Central memory CD8-positive, alpha-beta T cell (primary cell): ENCODE results near the gene PLXNA4.

ENCODE experiments used
- ATAC-seq: fragments of 150-1000 bp; cut with Tn5 transposase; replicated peaks from 2 replicates; pipeline ENCODE4 v1.10.0; 2022; ENCODE audit warnings: mild to moderate bottlenecking, moderate FRiP score, moderate number of reproducible peaks; ENCODE audit not compliant: poor library complexity, severe bottlenecking; ENCODE audit errors: extremely low read depth
- DNase-seq, 2 donors: peaks; one replicate each; pipeline ENCODE4 v3.0.0; 2021; ENCODE audit warnings: low spot score in 2 of 2
- H3K27ac Mint-ChIP-seq: one replicate; pipeline ENCODE4 v1.8.0; 2022; ENCODE audit warnings: low read depth, mild to moderate bottlenecking, moderate library complexity, mixed read lengths
- H3K27me3 Mint-ChIP-seq: one replicate; pipeline ENCODE4 v1.8.0; 2022; ENCODE audit warnings: mixed read lengths
- H3K36me3 Mint-ChIP-seq: one replicate; pipeline ENCODE4 v1.8.0; 2022; ENCODE audit warnings: mild to moderate bottlenecking, moderate library complexity, mixed read lengths; ENCODE audit not compliant: insufficient read depth
- H3K4me1 Mint-ChIP-seq: one replicate; pipeline ENCODE4 v1.8.0; 2022; ENCODE audit warnings: mixed read lengths
- H3K4me3 Mint-ChIP-seq: one replicate; pipeline ENCODE4 v1.8.0; 2022; ENCODE audit warnings: mild to moderate bottlenecking, moderate library complexity, mixed read lengths
- H3K9me3 Mint-ChIP-seq: one replicate; pipeline ENCODE4 v1.8.0; 2022; ENCODE audit warnings: mixed read lengths

PLXNA4 gene

DNA sequence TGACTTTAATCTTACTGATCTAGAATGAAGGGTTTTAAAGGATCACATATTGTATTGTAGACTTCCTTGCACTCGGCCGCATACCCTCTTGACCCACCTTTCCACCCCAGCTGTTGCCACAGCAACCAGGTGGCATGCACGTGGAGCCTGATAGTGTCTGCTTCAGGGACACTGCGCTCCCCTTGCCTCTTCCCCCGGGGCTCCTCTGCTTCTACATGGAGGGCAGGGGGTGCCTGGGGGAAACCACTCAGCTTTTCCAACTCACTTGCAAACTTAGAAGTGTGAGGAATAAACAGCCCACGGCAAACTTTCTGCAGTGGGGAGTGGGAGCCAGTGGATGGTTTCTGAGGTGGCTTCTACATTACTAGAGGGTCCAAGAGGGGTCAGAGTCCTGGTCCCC, 458.6 kb downstream of the PLXNA4 start:
- Mint-ChIP-seq H3K4me1 (no peaks in the 10 kb centered on the region), H3K27me3 (peaks cover 21% of the 10 kb centered on the region), H3K36me3 (no peaks in the 10 kb centered on the region), H3K9me3 (no peaks in the 10 kb centered on the region), H3K4me3 (no peak overlapping the region), H3K27ac (no peak overlapping the region)
- DNase-seq (no peak), ATAC-seq (no peak)

GRCh38 chr7:132117181-132117580, 459.1 kb downstream of the PLXNA4 start:
- DNase-seq (no peak), ATAC-seq (no peak)
- no peaks in the 10 kb centered on the region for H3K4me1 Mint-ChIP-seq
- no peak overlapping the region for H3K27ac Mint-ChIP-seq
- H3K36me3 Mint-ChIP-seq, result no peaks in the 10 kb centered on the region
- peaks cover 16% of the 10 kb centered on the region for H3K27me3 Mint-ChIP-seq
- no peaks in the 10 kb centered on the region for H3K9me3 Mint-ChIP-seq
- no peak overlapping the region for H3K4me3 Mint-ChIP-seq

DNA sequence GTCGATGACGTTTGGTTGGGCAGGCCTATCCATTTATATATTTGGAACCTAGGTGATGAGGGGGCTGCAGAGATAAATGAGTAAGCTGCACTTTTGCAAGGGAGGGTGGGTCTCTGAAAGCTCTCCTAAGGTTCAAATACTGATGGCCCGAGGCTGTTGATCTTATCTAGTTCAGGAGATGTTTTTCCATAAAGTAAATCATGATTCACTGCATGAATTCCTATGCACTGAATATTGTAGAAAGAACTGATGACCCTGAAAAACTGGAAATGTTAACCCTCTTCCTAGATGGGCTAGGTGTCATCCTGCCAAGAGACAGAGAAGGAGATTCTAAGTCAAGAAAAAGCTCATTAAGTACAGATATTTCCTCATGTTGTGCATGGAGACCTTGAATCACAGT, 459.9 kb downstream of the PLXNA4 start:
- H3K4me3 Mint-ChIP-seq, result no peak overlapping the region
- H3K27me3 Mint-ChIP-seq, result peaks cover 13% of the 10 kb centered on the region

DNA sequence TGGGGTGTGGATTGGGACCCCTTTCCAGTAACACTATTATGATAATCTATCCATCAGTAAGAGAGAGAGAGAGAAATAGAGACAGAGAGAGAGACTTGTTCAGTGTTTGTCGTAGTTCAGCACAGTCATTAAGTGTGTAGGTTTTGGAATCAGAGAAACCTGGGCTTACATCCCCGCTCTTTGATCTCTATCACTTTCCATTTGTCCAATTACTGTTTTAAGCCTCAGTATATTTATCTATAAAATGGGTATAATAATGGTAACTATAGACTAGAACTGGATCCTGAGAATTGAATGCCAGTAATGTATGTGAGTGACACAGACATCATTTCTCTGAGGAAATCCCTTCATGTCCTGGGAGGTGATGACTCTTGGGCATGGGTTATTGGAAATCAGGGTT, 460.5 kb downstream of the PLXNA4 start:
- ATAC-seq (no peak), DNase-seq (no peak)
- no peaks in the 10 kb centered on the region for H3K36me3 Mint-ChIP-seq
- H3K9me3 Mint-ChIP-seq, result no peaks in the 10 kb centered on the region
- peaks cover 13% of the 10 kb centered on the region for H3K27me3 Mint-ChIP-seq
- H3K4me1 Mint-ChIP-seq, result no peaks in the 10 kb centered on the region
- no peak overlapping the region for H3K27ac Mint-ChIP-seq
- H3K4me3 Mint-ChIP-seq, result no peak overlapping the region

More for the DNA sequence above, 459.9 kb downstream of the PLXNA4 start:
- no peaks in the 10 kb centered on the region for H3K36me3 Mint-ChIP-seq
- DNase-seq (no peak), ATAC-seq (no peak)
- no peak overlapping the region for H3K27ac Mint-ChIP-seq
- H3K4me1 Mint-ChIP-seq, result no peaks in the 10 kb centered on the region
- H3K9me3 Mint-ChIP-seq, result no peaks in the 10 kb centered on the region

- Mint-ChIP-seq H3K27me3 (peaks cover 13% of the 10 kb centered on the region), H3K9me3 (no peaks in the 10 kb centered on the region), H3K4me3 (no peak overlapping the region), H3K36me3 (no peaks in the 10 kb centered on the region), H3K4me1 (no peaks in the 10 kb centered on the region), H3K27ac (no peak overlapping the region)
- DNase-seq (no peak), ATAC-seq (no peak)
Measured at GRCh38 chr7:132115028-132115427, 461.2 kb downstream of the PLXNA4 start.

DNA sequence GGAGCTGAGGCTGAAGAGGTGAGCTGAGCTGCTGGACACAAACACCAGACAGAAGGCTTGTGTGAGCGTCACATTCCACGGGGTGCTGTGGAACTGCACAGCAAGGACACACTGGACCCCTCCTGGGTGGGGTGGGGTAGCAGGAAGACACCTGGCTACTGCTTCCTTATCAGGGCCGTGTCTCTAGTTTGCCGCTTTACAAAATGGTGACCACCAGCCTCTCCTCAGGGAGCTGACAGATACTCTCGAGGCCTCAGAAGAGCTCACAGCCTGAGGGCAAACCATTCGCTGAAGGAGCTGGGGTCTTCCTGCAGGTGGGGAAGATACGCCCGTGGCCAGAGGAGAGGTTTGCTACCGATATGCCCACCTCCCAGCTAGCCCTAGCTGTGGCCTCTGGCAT, 461.9 kb downstream of the PLXNA4 start:
- ATAC-seq, result no peak
- no peak for DNase-seq
- H3K27me3 Mint-ChIP-seq, result peaks cover 7% of the 10 kb centered on the region
- H3K36me3 Mint-ChIP-seq, result no peaks in the 10 kb centered on the region
- no peaks in the 10 kb centered on the region for H3K4me1 Mint-ChIP-seq
- H3K27ac Mint-ChIP-seq, result no peak overlapping the region
- H3K9me3 Mint-ChIP-seq, result no peaks in the 10 kb centered on the region
- H3K4me3 Mint-ChIP-seq, result no peak overlapping the region

- H3K27ac Mint-ChIP-seq, result no peak overlapping the region
- ATAC-seq (no peak), DNase-seq (no peak)
- no peak overlapping the region for H3K4me3 Mint-ChIP-seq
- H3K27me3 Mint-ChIP-seq, result peaks cover 5% of the 10 kb centered on the region
- no peaks in the 10 kb centered on the region for H3K4me1 Mint-ChIP-seq
- H3K36me3 Mint-ChIP-seq, result no peaks in the 10 kb centered on the region
- H3K9me3 Mint-ChIP-seq, result no peaks in the 10 kb centered on the region
Measured at GRCh38 chr7:132113536-132114371, 462.5 kb downstream of the PLXNA4 start.

DNA sequence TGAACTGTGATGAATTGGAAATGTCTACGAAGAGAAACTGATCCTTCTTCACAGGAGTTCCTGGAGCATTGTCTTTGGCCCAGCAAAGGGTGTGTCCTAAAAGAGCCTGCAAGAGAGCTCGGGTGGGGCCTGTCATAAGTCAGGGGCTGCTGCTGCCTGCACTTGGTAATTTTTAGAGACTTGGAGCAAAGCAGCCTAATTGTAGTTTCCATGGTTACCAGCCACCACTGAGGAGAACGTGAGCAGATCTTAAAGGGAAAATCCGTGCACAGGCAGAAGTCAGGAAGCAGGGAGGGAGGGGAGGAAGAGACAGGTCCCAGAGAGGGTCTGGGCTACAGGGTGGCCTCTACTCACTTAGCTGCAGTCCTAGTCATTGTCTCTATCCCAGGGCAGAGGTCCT, 463.6 kb downstream of the PLXNA4 start:
- Mint-ChIP-seq H3K36me3 (no peaks in the 10 kb centered on the region), H3K4me1 (no peaks in the 10 kb centered on the region), H3K4me3 (no peak overlapping the region), H3K27ac (no peak overlapping the region), H3K9me3 (no peaks in the 10 kb centered on the region), H3K27me3 (peaks cover 12% of the 10 kb centered on the region)
- no peak for ATAC-seq
- no peak for DNase-seq

DNA sequence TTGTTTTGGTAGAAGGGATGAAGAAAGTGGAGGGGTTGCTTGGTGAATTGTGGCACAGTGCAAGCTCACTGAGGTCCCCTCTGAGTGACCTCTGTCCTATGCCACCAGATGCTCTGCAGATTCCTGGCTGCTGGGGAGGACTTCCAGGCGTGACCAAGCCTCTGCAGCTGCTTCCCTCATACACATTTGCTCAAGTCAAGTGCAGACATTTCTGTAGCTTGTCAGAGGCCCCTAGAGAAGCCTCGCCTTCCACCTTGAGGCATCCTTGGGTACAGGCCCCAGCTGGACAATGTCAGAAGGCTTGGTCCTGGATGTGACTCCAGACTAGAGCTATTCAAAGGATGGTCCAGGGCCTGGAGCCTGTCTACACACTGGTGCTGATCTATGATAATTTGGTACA, 464.2 kb downstream of the PLXNA4 start:
- no peak overlapping the region for H3K27ac Mint-ChIP-seq
- no peaks in the 10 kb centered on the region for H3K36me3 Mint-ChIP-seq
- DNase-seq (no peak), ATAC-seq (no peak)
- no peaks in the 10 kb centered on the region for H3K4me1 Mint-ChIP-seq
- H3K9me3 Mint-ChIP-seq, result no peaks in the 10 kb centered on the region
- no peak overlapping the region for H3K4me3 Mint-ChIP-seq
- H3K27me3 Mint-ChIP-seq, result peaks cover 12% of the 10 kb centered on the region

DNA sequence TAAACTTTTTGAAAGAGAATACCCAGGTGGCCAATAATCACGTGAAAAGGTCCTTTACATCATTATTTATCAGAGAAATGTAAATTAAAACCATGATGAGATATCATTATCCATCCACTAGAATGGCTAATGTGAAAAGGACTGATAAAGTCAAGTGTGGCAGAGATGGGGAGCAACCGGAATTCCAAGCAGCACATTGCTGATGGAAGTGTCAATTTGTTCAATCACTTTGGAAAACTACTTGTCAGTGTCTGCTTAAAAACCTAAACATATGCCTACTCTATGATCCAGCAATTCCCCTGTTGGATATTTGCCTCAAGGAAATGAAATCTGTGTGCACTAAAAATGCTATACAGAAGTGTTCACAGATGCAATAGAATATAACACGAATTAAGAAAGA, 465.6 kb downstream of the PLXNA4 start:
- H3K9me3 Mint-ChIP-seq, result no peaks in the 10 kb centered on the region
- no peaks in the 10 kb centered on the region for H3K36me3 Mint-ChIP-seq
- H3K4me3 Mint-ChIP-seq, result no peak overlapping the region
- no peaks in the 10 kb centered on the region for H3K4me1 Mint-ChIP-seq
- no peak overlapping the region for H3K27ac Mint-ChIP-seq
- peaks cover 23% of the 10 kb centered on the region for H3K27me3 Mint-ChIP-seq
- ATAC-seq (no peak), DNase-seq (no peak)

GRCh38 chr7:132109769-132110168, 466.5 kb downstream of the PLXNA4 start:
- no peaks in the 10 kb centered on the region for H3K9me3 Mint-ChIP-seq
- peaks cover 33% of the 10 kb centered on the region for H3K27me3 Mint-ChIP-seq
- H3K36me3 Mint-ChIP-seq, result no peaks in the 10 kb centered on the region
- no peaks in the 10 kb centered on the region for H3K4me1 Mint-ChIP-seq
- DNase-seq (no peak), ATAC-seq (no peak)
- no peak overlapping the region for H3K4me3 Mint-ChIP-seq
- no peak overlapping the region for H3K27ac Mint-ChIP-seq

DNA sequence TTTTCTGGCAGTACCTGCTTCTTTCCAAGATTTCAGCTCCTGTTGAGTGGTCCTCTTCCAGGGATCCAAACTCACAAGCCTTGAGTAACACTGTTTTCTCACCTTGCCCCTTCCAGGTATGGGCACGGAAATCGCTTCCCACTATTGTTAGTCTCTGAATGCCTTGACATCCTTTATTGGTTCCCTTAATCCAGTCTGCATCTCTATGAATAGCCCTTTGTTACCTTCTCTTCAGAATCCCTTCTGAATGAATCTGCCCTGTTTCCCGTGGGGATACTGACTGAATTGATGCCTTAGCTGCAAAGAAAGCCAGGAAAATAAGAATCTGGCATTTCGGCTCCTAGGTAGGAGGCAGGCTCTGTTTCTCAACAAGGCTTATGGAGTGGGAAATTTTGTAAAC, 467.7 kb downstream of the PLXNA4 start:
- H3K4me3 Mint-ChIP-seq, result no peak overlapping the region

DNA sequence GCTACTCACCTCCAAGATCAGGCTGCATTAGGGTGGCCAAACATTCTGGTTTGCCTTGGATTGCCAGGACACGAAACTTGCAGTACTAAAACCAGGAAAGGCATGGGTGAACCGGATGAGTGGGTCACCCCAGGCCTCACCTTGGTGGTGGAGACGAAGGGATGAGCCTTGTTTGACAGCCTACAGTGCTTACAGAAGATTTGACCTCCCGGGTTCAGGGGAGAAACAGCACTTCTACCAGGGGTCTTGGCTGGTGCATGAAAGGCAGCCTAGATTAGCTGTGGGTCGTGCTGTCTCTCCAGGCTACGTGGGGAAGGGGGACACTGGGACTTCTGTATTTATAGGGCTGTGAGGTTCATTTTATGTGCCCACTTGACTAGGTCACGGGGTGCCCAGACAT, 469.8 kb downstream of the PLXNA4 start:
- H3K27ac Mint-ChIP-seq, result no peak overlapping the region
- H3K4me3 Mint-ChIP-seq, result no peak overlapping the region
- no peaks in the 10 kb centered on the region for H3K4me1 Mint-ChIP-seq
- no peaks in the 10 kb centered on the region for H3K36me3 Mint-ChIP-seq
- ATAC-seq (no peak), DNase-seq (no peak)
- H3K9me3 Mint-ChIP-seq, result no peaks in the 10 kb centered on the region
- H3K27me3 Mint-ChIP-seq, result peaks cover 55% of the 10 kb centered on the region

More for the DNA sequence above, 467.7 kb downstream of the PLXNA4 start:
- H3K4me1 Mint-ChIP-seq, result no peaks in the 10 kb centered on the region
- peaks cover 38% of the 10 kb centered on the region for H3K27me3 Mint-ChIP-seq
- no peak for DNase-seq
- H3K36me3 Mint-ChIP-seq, result no peaks in the 10 kb centered on the region
- no peak for ATAC-seq
- no peaks in the 10 kb centered on the region for H3K9me3 Mint-ChIP-seq
- no peak overlapping the region for H3K27ac Mint-ChIP-seq
